HG02678 (cell line): ENCODE measurements around the gene MYL12B.
"Not testable (repeated sequence)": the region's sequence is repeated elsewhere in the genome, so short reads cannot be mapped to it uniquely, and the experiment has no call there.

ENCODE experiments used
- ATAC-seq: cut with Tn5 transposase; IDR thresholded peaks from one replicate; pipeline ENCODE4 v1.9.1; 2021; ENCODE audit warnings: mild to moderate bottlenecking, moderate library complexity; ENCODE audit not compliant: unreplicated experiment

The MYL12B gene

DNA sequence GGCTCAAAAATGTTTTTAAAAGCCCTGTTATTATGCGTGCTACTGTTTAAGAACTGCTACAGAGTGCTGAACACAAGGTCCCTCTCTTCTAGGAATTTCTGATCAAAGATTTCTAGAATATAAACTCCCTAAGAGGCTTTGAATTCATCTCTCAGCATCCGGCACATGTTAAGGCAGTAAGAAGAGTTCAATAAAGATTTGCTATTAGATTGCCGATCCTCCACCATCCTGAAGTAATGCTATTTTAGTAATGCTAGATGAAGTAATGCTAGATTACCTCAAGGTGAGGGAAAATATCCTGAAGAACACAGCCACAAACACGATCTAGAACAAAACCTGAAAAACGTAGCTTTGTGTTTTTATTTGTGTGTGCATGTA, 949 bp upstream of the MYL12B start:
- no peak for ATAC-seq

GRCh38 chr18:3262234-3263131, 550 bp downstream of the MYL12B start:
- ATAC-seq, result peak; percentile 45

- ATAC-seq, result no peak
These were observed 1.3 kb downstream of the MYL12B start for GRCh38 chr18:3263132-3263700.

- no peak for ATAC-seq
These were observed 2.4 kb downstream of the MYL12B start for GRCh38 chr18:3264362-3264761.

DNA sequence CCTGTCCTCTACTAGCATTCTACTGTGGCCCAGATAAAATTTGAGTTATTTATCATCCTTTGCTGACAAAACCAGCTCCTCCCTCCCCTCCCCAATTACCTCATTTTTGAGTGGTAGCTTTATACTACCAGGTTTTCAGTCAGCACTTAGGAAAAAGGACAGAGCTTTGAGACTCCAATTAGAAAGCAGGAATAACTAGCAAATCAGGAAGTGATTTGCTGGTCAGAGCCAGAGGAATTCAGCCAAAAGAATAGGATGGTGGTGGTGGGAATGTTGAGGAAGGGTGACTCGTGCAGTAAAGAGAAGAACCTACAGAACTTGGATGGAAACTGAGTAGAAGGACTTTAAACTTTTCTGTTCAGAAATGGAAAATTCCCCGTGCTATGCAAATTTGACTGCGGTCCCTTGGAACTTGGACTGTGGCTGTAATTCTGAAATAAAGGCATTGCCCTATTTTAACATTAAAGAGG, 3.7 kb downstream of the MYL12B start:
- ATAC-seq, result no peak

GRCh38 chr18:3266062-3266608, 4.2 kb downstream of the MYL12B start:
- no peak for ATAC-seq

GRCh38 chr18:3268306-3268705, 6.4 kb downstream of the MYL12B start:
- no peak for ATAC-seq

GRCh38 chr18:3269241-3269913, 7.4 kb downstream of the MYL12B start:
- ATAC-seq, result no peak

DNA sequence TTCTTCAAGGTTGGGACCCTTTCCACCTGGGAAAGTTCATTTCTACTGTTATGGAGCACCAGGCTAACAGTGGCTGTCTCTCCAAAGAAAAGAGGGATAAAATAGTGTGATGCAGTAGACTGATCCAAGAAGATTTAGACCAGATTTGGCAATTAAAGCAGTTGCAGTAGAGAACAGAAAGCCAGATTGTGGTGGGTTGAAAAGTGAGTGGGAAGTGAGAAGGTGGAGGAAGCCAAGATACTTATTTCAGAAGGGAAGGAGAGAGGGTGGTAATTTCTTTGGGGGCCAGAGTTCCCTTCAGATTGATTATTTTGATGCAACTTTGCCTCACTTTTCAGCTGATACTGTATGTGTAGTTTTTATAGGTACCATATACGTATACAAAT, 8.0 kb downstream of the MYL12B start:
- no peak for ATAC-seq

DNA sequence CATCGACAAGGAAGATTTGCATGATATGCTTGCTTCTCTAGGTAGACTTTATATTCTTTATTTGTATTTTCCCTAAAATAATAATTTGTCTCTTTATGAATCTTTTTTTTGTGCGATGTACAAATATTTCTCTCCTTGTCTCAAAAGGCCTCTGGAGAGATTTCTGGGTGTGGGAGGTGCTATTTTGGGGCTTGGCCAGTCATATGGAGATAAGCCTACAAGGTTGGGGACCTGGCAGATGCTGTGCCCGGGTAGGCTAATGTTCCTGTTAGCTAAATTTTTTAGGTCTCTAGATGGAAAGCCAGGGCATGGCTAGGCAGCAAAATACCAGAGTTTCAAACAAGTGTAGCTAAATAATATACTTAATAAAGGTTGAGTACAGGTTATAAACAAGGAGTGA, 11.1 kb downstream of the MYL12B start:
- no peak for ATAC-seq

GRCh38 chr18:3277643-3278213, 15.8 kb downstream of the MYL12B start:
- ATAC-seq, result not testable (repeated sequence)

- ATAC-seq, result peak; percentile 88
These were observed 17.6 kb downstream of the MYL12B start for GRCh38 chr18:3279201-3280185.

DNA sequence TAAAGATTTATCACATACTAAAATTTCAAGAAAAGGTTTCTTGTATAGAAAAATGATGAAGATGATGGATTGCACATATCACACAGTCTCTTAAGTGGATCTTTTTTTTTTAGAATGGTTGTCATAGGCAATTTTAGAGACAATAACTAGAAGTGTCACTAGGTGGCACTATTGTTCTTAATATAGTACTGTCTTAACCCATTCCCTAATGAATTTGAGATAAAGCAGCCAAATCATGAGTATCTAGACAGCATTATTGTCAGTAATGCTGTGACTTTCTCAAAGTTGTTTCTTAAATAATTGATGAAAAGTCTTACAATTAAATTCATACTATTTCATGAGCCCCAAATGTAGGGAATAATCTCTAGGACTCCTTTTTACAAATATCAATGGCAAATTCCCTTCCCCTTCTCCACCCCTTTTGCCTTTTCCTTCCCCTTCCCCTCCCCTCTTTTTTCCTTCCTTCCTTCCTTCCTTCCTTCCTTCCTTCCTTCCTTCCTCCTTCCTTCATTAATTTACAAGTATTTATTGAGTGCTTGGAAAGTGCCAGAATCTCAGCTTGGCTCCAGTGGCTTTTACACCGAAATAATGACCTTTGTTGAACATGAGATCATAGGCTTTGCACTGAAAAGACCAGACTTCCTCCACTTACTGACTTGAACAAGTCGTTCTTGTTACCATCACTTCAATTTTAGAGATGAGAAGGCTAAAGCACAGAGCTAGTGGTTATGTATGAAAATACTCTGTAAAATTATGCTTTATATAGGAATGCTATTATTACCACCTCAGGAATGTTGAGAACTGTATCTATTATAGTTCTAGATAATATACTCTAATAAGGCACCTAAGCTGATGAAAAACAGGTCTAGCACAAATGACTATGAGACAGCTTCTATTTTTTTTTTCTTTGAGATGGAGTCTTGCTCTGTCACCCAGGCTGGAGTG, 19.8 kb downstream of the MYL12B start:
- ATAC-seq, result no peak

DNA sequence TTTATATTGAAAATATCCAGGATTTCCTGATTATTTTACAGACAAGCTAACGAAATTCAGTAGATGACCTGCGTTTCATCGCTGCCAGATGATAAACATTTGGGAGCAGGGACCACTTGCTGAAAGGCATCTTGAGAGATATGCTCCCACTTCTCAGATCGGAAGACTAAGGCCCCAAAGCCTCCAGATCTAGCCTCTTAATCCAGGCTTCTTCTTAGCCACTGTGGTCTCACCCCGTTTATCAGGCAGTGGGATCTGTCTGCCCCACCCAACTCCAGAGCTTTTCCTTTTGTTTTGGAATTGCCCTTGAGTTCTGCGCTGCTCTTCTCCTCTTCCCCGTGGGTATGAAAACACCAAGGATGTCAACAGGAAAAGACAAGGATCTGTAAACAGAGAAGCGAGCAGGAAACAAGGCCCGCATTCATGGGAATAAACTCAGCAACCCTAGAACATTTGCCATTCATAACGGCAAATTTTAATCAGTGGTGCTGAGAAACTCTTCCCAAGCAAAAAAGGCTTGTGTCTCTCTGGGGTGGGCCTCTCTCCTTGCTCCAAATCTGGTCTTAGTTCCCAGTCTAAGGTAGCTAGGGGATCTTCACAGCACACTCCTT, 21.4 kb downstream of the MYL12B start:
- ATAC-seq, result no peak

DNA sequence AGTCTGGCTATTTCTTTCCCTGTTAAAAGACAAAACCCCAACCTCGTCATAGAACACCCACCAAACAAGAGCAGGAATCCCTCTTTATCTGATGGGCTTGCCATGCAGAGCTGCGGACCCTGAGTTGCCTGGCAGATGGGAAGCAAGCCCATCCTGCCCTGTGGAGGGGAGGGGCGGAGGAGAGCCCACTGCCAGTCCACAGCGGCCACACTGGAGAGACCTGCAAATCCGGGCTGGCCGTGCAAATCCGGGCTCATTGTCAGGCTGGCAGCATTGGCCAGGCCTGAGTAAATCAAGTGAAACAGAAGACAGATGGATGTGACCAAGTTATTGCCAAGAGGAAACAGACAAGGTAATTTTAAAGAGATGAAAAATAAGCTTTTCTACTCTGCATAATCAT, 22.0 kb downstream of the MYL12B start:
- ATAC-seq, result no peak

DNA sequence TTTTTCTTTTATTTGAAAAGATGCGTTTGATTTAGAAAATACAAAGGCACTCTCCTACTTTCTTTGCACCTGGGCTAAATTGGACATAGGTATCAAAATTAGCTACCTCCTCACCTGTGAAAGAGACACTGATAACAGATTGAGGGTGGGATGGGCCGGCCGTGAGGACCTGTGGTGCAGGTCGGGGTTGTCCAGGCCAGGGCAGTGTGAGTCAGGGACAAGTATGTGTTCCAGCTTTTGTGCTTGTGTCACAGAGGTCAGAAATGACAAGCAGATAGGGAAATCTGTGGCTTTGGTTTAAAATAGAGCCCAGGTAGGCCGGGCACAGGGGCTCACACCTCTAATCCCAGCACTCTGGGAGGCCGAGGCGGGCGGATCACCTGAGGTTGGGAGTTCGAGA, 22.6 kb downstream of the MYL12B start:
- ATAC-seq, result no peak

GRCh38 chr18:3286159-3286558, 24.2 kb downstream of the MYL12B start:
- ATAC-seq, result no peak

DNA sequence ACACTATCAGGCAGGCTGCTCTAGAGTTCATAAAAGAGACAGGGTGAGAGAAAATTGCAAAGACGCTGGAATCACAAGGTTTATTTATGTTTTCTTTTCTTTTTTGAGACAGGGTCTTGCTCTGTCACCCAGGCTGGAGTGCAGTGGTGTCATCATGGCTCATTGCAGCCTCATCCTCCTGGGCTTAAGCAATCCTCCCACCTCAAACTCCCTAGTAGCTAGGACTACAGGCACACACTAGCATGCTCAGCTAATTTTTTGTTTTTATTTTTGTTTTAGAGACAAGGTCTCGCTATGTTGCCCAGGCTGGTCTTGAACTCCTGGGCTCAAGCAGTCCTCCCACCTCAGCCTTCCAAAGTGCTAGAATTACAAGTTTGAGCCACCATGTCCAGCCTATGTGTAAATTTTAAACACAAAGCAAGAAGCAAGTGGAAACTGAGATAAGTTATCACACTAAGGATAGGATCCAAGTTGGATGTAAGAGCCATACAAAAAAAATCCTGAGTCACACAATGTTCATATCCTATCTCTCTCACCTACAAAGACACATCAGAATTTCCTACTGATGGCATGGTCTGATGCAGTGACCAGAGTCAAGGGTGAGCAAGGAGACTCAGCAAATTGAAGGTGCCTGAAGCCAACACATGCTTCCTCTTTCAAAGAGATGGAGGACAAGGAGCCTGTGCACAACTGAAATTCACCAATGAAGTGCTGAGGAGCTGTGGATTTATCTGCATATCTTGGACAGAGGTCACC, 31.4 kb downstream of the MYL12B start:
- ATAC-seq, result no peak
